ENCODE measurements around the gene SSTR3. TPM values are rescaled to one million over a fixed set of nuclear protein-coding genes. Genes with fewer than 3 reads are reported as not detected.
A peak's percentile ranks its signal among the peaks of the same experiment; 100 is the strongest.

The SSTR3 gene
- total RNA-seq, 1 donor from 2014 or later: not detected

DNA sequence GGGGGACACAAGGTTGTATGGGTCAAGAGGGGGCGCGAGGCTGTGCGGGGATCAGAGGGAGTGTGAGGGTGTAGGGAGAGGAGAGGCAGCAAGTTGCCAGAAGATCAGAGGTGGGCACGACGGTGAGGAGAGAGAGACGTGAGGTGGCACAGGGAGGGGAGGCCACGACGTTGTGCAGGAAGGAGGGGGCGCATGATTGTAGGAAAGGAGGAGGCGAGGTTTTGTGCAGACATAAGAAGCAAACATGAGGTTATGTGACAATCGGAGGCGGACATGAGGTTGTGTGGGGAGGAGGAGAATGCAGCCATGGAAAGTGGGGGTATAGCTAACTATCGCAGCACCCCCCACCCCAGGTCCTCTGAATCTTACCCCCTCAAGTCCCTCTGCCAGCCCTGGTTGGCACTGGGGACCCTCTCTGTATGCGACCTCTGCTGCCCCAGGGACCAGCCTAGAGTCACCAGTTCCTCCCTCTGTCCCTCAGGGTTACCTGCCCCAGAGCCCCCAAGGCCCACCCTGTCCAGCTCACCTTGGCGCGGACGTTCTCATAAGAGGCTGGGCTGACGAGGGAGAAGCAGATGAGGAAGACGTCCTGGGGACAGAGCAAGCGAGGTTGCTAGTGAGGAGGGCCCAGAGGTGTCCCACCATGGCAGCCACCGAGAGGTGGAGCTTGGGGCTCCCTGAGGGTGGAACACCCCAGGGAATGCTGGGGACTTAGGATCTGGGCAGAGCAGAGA, 19.3 kb upstream of the SSTR3 start:
- no peak for ATAC-seq
- DNase-seq: no peak
- intact Hi-C loops (cut with micrococcal nuclease): no loop called here

DNA sequence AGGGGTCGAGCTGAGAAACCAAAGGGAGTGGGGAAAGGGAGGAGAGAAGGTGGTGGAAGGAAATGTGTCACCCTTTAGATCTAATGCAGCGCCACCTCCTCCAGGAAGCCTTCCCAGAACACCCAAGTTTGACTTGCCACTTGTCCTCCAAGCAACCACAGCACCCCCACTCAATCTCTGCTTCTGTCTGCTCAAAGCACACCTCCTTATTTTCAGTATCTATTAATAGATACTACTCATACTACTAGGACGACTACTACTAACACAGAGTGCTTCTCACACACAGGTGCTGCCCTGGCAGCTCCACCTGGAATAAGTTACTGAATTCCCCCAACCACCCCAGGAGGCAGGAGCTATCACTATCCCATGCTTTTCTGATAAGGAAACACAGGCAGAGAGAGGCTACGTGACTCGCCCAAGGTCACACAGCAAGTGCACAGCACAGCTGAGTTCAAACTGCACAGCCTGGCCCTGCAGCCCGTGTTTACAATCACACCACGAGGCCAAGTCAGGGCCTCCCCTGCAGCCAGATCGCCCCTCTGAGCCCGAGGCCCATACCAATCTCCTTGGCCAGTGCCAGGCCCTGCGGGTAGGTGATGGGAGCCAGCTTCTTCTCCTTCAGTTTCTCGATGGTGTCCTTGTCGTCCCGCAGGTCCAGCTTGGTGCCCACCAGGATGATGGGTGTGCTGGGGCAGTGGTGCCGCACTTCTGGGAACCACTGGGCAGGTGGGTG, 18.6 kb upstream of the SSTR3 start:
- ATAC-seq (no peak), DNase-seq (no peak)
- intact Hi-C loops (cut with micrococcal nuclease): no loop called here

DNA sequence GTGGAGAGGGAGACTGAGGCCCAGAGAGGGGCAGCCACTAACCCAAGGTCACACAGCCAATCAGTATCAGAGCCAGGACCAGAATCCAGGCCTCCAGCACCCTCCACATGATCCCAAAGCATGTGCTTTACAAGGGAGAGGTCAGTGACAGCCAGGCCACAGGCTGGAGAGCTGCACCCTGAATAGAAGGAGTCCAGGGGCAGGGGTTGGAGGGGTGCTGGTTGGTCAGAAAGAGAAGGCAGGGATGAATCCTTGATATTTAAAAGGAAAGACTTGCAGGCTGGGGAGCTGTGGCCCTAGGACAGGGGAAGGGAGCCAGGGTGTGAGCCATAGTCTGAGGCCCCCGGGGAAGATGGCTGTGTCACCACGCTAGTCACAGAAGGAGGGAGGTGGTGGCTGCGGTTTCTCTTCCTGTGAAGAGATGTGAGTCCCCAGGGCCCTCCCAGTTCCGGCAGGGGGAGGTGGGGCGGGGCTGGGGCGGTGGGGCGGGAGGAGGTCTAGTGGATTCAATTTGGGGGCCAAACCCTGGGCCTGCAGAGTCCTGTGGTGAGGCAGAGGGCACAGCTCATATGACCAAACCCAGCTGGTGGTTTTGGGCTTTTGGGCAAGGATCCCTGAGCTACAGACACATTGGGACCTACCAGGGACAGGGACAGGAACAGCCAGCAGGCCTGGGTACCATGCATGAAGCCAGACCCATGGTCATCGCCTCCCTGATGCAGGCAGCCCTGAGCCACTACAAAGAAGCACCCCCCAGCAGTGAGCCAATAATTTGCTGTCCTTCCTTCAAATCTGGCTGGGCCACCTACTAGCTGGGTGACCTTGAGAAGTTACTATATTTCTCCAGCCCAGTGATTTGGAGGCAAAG, 17.8 kb upstream of the SSTR3 start:
- intact Hi-C loops (cut with micrococcal nuclease): no loop called here
- peak; percentile 57 for DNase-seq
- ATAC-seq: peak; percentile 53

DNA sequence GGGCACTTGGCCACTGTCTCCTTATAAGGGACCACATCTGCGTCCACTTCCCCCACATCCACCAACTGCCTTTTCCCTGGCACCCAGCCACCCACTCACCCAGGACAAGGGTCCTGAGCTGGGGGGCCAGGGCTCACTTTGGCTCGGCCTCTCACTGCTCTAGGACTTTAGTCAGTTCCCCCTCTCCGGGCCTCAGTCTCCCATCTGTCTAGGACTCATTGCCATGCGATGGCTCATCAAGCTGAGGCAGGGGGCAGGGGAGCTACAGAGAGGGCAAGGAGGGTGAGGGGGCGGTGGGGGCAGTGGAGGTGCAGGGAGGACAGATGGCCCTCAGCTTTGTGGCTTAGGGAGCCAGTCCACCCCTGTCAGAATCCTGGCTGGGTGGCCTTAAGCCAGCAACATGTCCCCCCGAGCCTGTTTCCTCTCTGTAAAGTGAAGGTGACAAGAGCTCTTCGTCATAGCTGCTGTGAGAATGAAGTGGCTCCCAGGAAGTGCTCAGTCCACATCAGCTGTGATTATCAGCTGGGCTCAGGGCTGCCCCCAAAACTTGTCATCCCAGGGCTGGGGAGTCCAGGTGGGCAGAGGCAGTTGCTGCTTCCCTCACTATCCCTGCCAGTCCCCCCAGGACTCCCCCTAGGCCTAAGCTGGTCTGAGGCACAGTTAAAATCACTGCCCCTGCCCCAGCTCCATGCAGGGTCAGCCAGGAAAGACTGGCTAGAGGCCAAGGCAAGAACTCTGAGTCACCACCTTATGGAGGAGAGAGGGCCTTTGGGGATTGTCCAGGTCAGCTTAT, 16.9 kb upstream of the SSTR3 start:
- intact Hi-C loops (cut with micrococcal nuclease): no loop called here
- DNase-seq: no peak
- ATAC-seq: peak; percentile 12

DNA sequence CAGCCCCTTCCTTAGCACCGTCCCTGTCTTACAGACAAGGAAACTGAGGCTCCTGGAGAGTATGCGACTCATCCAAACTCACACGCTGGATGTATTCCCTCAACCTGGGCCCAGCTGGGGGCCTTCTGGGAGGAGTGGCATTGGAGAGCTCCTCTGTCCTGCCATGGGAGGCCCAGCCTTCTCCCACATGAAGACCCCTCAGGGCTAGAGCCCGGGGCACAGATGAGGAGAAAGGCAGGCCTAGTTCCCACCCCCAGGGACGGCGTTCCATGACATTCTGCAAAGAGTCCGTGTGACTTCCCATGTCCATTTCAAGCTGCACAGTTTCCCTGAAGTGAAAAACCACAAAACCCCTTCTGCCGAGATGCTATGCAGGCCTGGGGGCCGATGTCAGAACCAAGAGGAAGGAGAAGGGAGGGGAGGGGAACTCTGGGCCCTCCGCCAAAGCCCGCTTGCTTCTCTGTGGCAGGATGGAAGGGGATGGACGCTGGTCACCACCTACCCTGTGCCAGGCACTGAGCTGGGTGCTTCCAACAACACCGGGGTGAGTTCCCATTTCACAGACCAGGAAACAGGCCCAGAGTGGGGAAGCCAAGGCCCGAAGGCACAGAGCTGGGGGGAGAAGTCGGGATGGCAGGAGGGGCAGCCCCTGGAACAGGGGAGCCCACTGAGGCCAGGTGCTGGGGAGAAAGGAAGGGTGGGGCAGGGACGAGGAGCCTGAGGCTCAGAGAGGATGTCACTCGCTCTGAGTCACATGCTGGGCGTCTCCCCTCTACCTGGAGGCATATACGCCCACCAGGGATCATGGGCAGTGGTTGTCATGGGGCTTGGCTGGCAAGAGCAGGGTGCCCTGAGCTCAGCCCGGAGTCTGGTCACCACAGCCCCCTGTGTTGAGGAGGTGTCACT, 16.1 kb upstream of the SSTR3 start:
- ATAC-seq (peak; percentile 34), DNase-seq (peak; percentile 49)
- intact Hi-C loops (cut with micrococcal nuclease): no loop called here

DNA sequence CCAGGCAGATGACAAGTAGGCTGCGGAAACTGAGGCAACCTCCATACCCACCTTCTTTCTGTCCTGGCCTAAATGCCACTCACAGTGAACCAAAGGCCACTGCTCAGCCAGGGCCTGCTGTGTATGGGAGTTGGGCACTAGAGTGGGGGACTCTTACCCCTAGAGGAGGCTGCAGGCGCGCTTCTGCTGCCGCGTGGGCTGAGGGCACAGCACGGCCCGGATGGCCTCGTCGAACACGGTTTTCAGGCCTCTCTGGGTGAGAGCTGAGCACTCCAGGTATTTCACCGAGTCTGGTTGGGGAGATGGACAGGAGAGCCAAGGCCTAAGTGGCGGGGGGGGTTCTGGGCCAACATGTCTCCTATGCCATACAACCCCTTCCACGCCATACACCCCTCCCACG, 14.2 kb upstream of the SSTR3 start:
- intact Hi-C loops (cut with micrococcal nuclease): no loop called here
- no peak for ATAC-seq
- no peak for DNase-seq

DNA sequence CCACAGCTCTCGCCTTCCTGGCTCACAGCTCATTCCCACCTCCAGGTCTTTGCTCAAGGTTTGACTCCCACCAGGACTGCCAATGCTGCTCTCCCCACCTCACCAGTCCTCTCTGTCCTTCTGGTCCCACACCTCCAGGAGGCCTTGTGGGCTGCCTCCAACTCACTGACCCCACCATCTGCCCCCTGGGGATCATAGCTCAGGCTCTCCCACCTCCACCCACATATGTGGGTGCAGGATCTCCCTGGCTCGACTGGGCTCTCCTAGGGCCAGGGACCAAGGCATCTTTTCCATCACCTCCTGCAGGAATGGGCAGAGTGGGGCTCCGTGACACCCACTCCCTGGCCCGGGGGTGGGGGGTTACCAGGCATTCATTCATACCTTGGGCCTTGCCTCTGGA, 13.8 kb upstream of the SSTR3 start:
- intact Hi-C loops (cut with micrococcal nuclease): no loop called here
- ATAC-seq: no peak

DNA sequence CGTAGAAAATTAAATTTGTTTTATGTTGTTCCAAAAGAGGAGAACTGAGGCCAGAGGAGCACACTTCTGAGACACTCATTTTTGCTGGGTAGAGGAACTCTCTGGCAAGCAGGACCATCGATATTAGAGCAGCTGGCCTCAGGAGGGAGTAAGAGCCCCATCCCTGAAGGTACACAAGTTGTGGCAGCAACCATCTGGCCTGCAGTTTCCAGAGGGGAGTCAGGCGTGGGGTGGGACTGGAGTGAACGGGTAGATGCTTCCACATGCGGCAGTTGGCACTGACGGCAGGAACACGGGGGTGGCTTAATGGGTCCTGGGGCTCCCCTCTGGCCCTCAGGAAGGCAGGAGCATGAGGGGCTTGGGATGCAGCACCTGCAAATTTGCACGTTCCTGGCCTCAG, 13.2 kb upstream of the SSTR3 start:
- ATAC-seq (no peak), DNase-seq (no peak)
- intact Hi-C loops (cut with micrococcal nuclease): no loop called here

More for the DNA sequence above, 13.8 kb upstream of the SSTR3 start:
- no peak for DNase-seq

DNA sequence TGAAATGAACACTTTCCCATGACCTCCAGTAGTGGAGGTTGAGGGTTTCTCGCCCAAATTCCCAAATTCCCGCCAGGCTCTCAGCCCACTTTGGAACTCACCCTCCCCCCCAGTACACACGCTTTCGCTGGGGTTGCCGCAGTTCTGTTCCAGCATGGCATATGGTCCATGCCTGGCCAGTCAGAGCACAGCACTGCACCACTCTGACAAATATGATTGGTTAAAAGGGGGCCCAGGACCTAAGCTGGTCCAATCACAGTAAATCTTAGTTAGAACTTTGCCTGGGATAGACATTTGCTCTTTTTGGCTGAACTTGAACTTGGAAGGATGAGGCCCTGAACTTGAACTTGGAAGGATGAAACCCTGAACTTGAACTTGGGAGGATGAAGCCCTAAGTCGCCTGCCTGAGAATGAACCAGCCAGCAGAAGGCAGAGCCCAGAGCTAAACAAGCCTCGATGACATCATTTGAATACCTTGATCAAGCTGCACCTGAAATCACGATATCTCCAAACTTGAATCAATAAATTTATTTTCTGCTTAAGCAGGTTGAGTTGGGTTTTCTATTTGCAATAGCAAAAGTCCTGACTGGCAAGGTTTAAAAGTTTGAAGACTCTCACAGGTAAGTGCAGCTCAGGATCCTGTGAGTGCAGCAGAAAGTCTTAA, 12.6 kb upstream of the SSTR3 start:
- ATAC-seq (no peak), DNase-seq (no peak)
- intact Hi-C loops (cut with micrococcal nuclease): no loop called here

DNA sequence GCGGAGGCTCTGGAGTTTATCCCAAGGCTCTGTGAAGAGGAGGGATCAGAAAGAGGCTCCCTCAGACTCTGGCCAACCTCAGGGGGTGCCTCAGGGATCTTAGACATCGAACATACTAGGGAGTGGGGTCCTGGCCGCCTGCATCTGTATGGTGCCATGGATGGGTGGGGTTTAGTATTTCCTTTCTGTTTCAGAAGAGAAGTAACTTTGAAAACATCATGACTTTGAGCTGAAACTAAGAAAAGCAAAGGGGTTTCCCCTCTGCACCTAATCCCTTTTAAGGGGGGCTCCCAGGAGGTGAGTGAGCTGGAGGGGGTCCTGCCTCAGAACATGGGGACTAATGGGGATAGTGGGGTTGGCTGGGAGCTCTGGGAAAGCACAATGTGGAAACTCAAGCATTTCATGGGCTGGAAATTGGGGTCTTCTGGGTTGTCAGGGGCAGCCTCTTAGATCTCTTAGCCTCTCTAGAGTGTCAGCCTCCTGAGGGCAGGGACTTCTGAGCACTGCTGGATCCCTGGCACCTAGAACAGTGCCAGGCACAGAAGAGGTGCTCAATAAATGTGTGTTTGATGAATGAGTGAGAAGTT, 11.8 kb upstream of the SSTR3 start:
- ATAC-seq (no peak), DNase-seq (no peak)
- intact Hi-C loops (cut with micrococcal nuclease): no loop called here

DNA sequence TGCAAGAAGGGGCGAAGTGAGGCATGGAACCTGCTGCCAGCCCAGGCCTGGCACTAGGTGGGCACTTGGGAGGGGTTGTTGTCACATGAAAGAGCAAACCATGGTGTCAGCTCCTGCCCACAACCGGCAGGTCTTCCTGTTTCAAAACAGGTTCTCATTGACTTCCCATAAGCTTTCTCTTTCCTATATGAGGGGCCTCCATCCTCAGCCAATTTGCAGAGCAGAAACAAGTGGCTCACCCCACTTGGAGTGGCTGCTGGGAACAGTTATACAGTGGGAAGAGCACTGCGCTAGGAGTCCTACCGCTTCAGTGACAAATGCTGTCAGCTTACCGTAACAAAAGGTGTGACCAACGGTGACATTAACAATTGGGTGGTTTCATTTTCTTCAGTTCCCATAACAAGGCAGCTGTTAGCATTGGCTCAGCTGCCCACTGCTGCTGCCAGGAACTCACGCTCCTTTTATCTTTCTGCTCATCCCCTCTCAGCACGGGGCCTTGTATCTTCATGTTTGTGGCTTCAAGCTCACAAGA, 10.2 kb upstream of the SSTR3 start:
- no peak for DNase-seq
- no peak for ATAC-seq

DNA sequence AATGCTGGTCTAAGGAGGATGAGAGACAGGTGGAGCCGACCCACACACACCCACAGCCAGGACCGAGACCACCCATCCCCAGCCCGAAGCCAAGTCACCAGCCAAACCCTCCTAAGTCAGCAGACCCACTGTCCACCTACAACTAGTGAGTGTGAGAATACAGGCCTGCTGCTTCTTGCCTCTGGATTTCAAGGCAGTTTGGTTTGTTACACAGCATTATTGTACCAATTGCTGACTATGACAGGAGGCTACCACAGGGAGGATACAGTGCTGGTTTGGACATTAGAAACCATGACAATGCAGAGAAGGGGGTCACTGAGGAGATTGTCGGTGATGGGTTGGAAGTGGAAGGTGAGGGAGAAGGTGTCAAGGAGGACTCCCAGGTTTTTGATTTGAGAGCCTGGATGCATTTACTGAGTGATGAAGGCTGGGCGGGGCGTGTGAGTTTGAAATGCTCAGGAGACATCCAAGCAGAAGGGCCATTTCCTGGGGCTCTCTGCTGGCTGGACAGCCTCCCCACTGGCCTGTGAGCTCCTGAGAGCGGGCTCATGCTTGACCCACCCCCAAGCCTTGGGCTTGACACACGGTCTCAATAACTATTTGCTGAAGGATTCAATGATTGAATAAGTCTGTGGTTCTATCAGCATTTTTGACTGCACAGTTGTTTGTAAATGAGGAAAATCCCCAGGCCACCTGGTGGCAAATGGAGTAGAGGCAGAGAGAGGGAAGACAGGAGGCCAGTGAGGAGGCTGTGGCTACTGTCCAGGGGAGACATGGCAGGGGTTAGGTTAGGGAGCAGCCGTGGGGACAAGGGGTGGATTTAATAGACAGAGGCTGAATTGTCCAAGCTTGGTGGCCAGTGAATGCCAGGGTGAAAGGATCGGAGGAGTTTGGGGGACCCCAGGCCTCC, 9.4 kb upstream of the SSTR3 start:
- DNase-seq (no peak), ATAC-seq (no peak)
- intact Hi-C loops (cut with micrococcal nuclease): no loop called here

More for the DNA sequence above, 10.2 kb upstream of the SSTR3 start:
- intact Hi-C loops (cut with micrococcal nuclease): no loop called here

DNA sequence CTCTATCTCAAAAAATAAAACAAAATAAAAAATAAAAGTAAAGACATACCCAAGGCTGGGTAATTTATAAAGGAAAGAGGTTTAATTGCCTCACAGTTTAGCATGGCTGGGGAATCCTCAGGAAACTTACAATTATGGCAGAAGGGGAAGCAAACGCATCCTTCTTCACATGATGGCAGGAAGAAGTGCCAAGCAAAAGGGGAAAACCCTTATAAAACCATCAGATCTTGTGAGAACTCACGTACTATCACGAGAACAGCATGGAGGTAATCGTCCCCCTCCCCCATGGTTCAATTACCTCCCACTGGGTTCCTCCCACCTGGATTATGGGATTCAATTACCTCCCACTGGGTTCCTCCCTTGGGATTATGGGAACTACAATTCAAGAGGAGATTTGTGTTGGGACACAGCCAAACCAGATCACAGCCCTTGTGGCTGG, 8.3 kb upstream of the SSTR3 start:
- ATAC-seq: no peak
- intact Hi-C loops (cut with micrococcal nuclease): no loop called here
- DNase-seq: no peak

DNA sequence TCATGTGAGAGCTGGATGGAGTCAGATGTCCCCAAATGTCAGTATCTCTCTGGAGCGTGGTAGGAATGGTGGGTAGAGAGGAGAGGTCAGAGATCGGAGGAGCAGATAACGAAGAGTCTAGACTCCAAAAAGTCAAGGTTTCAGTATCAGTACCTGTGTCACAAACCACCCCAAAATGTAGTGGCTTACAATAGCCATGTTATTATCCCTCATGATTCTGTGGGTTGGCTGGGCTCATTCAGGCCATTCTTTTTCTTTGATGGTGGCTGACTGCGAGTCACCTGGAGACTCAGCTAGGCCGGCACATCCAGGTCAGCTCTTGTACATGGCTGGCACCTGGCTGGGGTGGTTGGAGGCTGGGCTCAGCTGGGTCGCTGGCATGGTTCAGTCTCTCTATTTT, 7.3 kb upstream of the SSTR3 start:
- DNase-seq (no peak), ATAC-seq (no peak)
- intact Hi-C loops (cut with micrococcal nuclease): no loop called here

DNA sequence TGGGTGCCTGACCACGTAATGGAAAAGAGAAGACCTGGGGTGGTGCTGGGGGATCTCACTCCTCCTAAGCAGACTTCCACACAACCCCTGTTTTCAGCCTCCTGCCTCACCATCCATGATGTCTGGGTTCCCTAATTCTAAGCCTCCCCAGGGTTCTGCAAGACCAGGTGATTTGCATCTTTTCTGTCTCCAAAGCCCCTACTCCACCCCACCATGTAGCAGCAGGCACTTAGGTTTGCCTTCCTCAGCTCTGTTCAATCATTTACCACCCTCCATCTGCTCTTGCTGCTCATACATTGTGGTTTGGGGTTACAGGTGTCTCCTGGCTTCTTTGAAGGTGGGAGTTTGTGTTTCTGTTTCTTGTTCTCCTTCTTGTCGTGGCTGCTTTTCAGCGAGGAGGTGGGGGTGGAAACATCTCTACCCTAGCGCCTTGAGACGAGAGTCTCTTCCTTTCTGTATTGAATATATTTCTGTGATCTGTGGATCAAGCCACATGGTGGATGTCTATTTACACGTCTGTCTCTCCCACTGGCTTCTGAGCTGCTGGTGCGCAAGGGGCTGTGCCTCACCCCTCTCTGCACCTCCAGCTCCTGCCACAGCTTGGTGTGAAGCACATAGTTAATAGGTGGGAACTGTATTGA, 6.6 kb upstream of the SSTR3 start:
- intact Hi-C loops (cut with micrococcal nuclease): no loop called here
- DNase-seq (no peak), ATAC-seq (no peak)

DNA sequence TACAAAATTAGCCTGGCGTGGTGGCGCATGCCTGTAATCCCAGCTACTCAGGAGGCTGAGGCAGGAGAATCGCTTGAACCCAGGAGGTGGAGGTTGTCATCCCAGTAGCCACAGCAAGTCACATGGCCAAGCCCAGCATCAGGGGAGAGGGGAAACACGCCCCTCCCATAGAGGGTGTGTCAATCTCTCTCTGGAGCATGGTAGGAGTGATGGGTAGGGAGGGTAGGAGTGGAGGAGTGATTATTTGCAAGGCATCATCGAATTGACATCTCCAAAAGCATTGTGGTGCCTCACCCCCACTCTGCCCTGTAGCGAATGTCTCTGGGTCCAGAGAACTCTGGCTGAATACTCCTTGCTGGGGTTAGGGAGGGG, 6.1 kb upstream of the SSTR3 start:
- intact Hi-C loops (cut with micrococcal nuclease): no loop called here
- no peak for DNase-seq
- ATAC-seq: no peak
